ENCODE results near the gene PVALEF.

Gene PVALEF

DNA sequence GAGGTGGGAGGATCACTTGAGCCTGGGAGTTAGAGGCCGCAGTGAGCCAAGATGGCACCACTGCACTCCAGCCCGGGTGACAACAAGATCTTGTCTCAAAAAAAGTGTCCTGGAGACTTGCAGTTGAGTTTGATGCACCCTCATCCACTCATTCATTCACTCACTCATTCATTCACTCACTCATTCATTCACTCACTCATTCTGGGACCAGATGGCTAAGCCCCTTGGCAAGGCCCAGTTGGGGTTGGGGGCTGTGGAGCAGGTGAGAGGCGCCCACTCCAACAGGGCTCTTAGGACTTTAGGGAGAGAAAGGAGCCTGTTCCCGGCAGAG is 1.9 kb downstream of the PVALEF start:
- no peaks in the 10 kb centered on the region for H3K9me3 ChIP-seq
- DNase-seq (ENCODE audit: low spot score in 2 of 2): no peak
- H3K4me1 ChIP-seq: peaks cover 5% of the 10 kb centered on the region; the same call in 1 of the 2 replicates
- no peaks in the 10 kb centered on the region for H3K36me3 ChIP-seq (replicated peaks)
- in situ Hi-C loops (cut with MboI; ENCODE audit: low sequenced_read_pairs): no loop called here
- no peaks in the 10 kb centered on the region for H3K27me3 ChIP-seq (ENCODE audit: low read depth)
- H3K4me3 ChIP-seq: no peak overlapping the region

DNA sequence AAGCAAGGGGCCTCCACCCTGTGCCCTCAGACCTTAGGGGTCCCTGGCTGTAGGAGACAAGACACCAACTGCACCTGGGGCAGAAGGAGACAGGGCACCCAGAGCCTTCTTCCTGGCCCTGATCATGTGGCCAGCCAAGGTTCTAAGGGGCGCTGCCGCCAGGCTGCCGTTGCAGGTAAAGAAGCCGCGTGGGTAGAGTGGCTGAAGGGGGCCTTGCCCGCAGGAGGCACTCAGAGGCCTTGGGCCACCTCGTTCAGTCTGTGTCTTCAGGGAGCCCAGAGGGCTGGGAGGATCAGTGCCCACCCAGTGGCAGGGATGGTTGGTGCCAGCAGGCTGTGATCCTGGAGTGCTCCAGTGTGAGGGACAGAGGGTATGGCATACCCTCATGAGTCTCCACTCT is 2.3 kb downstream of the PVALEF start:
- H3K4me1 ChIP-seq: peaks cover 5% of the 10 kb centered on the region; the same call in 1 of the 2 replicates
- no peak overlapping the region for H3K4me3 ChIP-seq
- no peaks in the 10 kb centered on the region for H3K27me3 ChIP-seq (ENCODE audit: low read depth)
- no peaks in the 10 kb centered on the region for H3K9me3 ChIP-seq
- H3K36me3 ChIP-seq (replicated peaks): no peaks in the 10 kb centered on the region
- no peak for DNase-seq (ENCODE audit: low spot score in 2 of 2)
- in situ Hi-C loops (cut with MboI; ENCODE audit: low sequenced_read_pairs): no loop called here

DNA sequence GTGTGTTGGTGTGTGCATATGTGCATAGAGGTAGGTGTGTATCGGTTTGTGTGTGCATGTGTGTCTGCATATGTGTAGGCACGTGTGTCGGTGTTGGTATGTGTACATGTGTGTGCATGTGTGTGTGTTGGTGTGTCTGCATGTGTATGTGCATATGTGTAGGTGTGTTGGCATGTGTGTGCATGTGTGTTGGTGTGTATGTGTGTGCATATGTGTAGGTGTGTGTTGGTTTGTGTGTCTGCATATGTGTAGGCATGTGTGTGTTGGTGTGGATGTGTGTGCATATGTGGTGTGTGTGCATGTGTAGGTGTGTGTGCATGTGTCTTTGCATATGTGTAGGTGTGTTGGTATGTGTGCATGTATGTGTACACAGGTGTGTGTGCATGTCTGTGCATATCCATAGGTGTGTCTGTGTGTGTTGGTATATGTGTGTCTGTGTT is 4.6 kb downstream of the PVALEF start:
- DNase-seq (ENCODE audit: low spot score in 2 of 2): no peak
- no peaks in the 10 kb centered on the region for H3K27me3 ChIP-seq (ENCODE audit: low read depth)
- in situ Hi-C loops (cut with MboI; ENCODE audit: low sequenced_read_pairs): no loop called here
- peaks cover 5% of the 10 kb centered on the region; the same call in 1 of the 2 replicates for H3K4me1 ChIP-seq
- H3K9me3 ChIP-seq: no peaks in the 10 kb centered on the region; the same call in 1 of the 2 replicates
- no peaks in the 10 kb centered on the region for H3K36me3 ChIP-seq (replicated peaks)
- H3K4me3 ChIP-seq: no peak overlapping the region

DNA sequence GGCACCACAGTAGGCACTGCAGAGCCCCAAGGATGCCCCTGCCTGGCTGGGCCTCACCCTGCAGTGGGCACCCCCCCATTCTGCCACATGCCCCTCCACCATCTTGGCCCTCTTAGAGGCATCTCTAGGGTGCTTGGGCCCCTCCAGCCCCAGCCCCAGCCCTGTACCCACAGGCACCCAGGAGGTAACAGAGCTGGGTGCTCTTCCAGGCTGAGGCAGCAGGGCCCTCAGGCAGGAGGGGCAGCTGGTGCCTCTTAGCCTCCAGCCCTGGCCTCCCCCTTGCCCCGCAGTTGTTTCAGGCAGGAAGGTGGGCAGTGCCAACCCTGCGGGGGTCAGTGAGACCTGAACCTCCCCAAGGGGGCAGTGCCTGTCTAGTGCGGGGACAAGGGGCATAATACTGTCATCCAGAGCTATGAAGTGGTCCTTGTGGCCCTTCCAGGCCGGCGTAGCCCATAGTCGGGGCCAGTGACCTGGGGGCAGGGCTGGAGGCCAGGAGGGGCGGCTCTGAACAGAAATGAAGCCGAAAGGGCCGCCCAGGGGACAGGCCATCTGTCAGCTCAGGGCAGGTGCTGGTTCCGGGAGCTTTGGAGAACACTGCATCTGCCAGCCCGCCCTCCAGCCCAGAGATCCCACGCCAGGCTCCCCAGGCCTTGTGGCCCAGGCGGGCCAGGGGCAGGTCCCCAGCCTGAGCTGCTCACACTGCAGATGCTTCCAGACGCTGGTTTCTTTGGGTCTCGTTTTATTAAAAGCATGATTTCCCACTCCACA is 5.6 kb downstream of the PVALEF start:
- H3K4me3 ChIP-seq: no peak overlapping the region
- H3K9me3 ChIP-seq: no peaks in the 10 kb centered on the region; the same call in 1 of the 2 replicates
- in situ Hi-C loops (cut with MboI; ENCODE audit: low sequenced_read_pairs): no loop called here
- peaks cover 3% of the 10 kb centered on the region; the same call in 1 of the 2 replicates for H3K4me1 ChIP-seq
- H3K27me3 ChIP-seq (ENCODE audit: low read depth): no peaks in the 10 kb centered on the region
- H3K36me3 ChIP-seq (replicated peaks): no peaks in the 10 kb centered on the region
- no peak for DNase-seq (ENCODE audit: low spot score in 2 of 2)

DNA sequence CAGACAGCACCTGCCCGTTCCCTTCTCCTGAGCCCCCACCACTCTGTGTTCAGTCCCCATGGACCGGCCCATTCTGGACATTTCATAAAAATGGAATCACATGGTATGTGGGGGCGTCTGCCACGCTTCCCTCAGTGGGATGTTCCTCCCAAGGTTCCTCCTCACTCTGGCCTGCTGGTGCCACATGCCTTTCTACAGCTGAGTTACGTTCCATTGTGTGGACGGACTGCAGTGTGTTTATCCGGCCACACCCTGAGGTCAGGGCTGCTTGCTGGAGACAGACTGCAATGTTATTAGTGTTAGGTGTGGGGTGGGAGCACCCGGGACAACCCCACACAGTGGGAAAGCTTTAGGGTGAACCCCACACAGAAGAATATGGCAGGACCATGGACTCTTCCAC is 6.6 kb downstream of the PVALEF start:
- DNase-seq (ENCODE audit: low spot score in 2 of 2): no peak
- no peaks in the 10 kb centered on the region for H3K36me3 ChIP-seq (replicated peaks)
- in situ Hi-C loops (cut with MboI; ENCODE audit: low sequenced_read_pairs): no loop called here
- H3K9me3 ChIP-seq: no peaks in the 10 kb centered on the region; the same call in 1 of the 2 replicates
- no peaks in the 10 kb centered on the region for H3K27me3 ChIP-seq (ENCODE audit: low read depth)
- H3K4me3 ChIP-seq: no peak overlapping the region
- H3K4me1 ChIP-seq: no peaks in the 10 kb centered on the region

DNA sequence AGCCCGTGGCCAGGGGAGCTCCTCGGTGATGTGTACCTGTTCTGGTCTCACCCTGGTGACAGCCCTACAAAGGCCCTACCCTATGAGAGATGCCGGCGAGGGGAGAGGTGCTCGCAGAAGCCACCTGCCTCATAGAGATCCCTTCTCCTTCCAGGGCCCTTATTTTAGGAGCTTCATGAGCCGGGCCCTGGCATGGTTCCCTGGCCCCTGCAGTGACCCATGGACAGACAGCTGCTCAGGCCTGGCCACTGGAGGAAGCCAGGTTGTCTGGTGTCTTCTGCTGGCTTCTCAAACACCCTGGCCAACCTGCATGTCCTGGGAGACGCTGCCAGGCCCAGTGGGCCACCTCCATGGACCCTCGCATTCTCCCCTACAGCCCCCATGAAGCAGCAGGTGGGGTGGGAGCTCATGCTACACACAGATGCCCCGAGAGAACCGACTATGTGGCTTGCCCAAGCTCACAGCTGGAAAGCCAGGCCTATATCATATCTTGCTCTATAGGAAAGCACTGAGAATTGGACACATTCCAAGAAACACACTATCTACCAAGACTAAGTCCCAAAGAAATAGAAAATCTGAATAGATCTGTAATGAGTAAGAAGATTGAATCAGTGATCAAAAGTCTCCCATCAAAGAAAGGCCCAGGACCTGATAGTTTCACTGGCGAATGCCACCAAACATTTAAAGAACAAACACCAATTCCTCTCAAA is 7.9 kb downstream of the PVALEF start:
- DNase-seq (ENCODE audit: low spot score in 2 of 2): no peak
- in situ Hi-C loops (cut with MboI; ENCODE audit: low sequenced_read_pairs): no loop called here
- H3K36me3 ChIP-seq (replicated peaks): no peaks in the 10 kb centered on the region
- no peaks in the 10 kb centered on the region; the same call in 1 of the 2 replicates for H3K9me3 ChIP-seq
- no peaks in the 10 kb centered on the region for H3K27me3 ChIP-seq (ENCODE audit: low read depth)
- H3K4me3 ChIP-seq: no peak overlapping the region
- no peaks in the 10 kb centered on the region for H3K4me1 ChIP-seq

DNA sequence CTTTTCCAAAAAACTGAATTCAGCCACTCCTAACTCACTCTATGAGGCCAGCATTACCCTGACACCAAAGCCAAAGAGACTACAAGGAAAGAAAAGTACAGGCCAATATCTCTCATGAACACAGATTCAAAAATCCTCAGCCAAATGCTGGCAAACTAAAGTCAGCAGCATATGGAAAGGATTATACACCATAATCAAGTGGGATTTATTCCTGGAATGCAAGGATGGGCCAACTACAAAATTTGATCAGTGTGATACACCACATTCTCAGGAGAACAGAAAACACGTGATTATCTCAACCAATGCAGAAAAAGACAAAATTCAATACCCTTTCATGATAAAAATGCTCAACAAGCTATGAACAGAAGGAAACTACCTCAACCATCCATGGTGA is 8.5 kb downstream of the PVALEF start:
- no peaks in the 10 kb centered on the region for H3K4me1 ChIP-seq
- no peak overlapping the region for H3K4me3 ChIP-seq
- H3K27me3 ChIP-seq (ENCODE audit: low read depth): no peaks in the 10 kb centered on the region
- H3K9me3 ChIP-seq: no peaks in the 10 kb centered on the region; the same call in 1 of the 2 replicates
- DNase-seq (ENCODE audit: low spot score in 2 of 2): no peak
- in situ Hi-C loops (cut with MboI; ENCODE audit: low sequenced_read_pairs): no loop called here
- H3K36me3 ChIP-seq (replicated peaks): no peaks in the 10 kb centered on the region

DNA sequence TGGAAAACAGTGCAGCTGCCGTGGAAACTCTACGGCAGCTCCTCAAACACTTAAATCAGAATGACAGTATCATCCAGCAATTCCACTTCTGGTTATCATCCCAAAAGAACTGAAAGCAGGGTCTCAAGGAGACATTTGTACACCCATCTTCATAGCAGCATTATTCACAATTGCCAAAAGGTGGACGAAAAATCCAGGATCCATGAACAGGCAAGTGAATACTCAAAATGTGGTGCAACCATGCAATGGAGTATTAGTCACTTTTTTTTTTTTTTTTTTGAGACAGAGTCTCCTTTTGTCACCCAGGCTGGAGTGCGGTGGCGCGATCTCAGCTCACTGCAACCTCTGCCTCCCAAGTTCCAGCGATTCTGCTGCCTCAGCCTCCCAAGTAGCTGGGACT is 11.4 kb downstream of the PVALEF start:
- no peak for DNase-seq (ENCODE audit: low spot score in 2 of 2)
- no peaks in the 10 kb centered on the region for H3K4me1 ChIP-seq
- in situ Hi-C loops (cut with MboI; ENCODE audit: low sequenced_read_pairs): no loop called here
- no peaks in the 10 kb centered on the region for H3K27me3 ChIP-seq (ENCODE audit: low read depth)
- no peaks in the 10 kb centered on the region for H3K36me3 ChIP-seq (replicated peaks)
- H3K9me3 ChIP-seq: no peaks in the 10 kb centered on the region; the same call in 1 of the 2 replicates
- no peak overlapping the region for H3K4me3 ChIP-seq

DNA sequence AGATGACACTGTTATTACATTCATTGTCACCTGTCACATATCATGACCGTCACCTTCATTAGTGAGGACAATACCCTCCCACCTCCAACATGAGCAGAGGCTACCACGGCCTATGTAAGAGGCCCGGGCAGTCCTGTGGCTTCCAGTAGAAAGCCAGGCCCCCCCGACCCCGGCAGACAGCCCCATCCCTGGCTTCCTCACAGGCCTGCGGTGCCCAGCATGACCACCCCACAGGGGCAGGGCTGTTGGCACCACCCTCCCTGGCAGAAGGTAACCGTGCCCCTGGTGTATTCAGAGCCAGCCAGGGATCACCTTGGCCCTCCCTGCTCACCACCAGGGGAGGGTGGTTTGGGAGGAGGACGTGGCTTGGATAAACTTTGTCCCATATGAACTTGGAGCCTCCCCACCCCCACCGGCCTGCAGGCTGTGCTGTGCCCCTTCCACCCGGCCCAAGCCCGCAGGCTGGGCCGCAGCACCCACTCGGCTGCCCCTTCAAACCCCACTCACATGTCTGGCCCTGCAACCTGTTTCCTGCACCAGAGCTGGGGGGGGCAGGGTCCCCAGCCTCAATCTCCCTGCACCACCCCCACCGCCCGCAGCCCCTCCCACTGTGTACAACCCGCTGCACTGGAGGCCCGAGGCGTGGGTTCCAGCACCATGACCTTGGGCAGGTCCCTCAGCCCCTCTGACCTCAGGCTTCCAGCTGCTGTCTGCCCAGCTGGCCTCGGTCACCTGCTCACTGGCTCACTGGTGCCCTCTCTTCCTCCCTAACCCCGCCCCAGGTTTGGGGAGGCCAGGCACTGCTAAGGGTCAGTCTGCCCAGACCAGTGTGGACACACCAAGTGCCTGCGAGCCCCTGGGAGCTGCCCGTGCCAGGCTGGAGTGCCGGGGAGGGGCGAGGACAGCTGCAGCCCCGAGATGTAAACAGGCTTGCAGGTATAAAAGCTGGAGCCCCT is 13.1 kb downstream of the PVALEF start:
- no peaks in the 10 kb centered on the region; the same call in 1 of the 2 replicates for H3K9me3 ChIP-seq
- no peak overlapping the region for H3K4me3 ChIP-seq
- no peak for DNase-seq (ENCODE audit: low spot score in 2 of 2)
- no peaks in the 10 kb centered on the region for H3K4me1 ChIP-seq
- no peaks in the 10 kb centered on the region for H3K36me3 ChIP-seq (replicated peaks)
- H3K27me3 ChIP-seq (ENCODE audit: low read depth): no peaks in the 10 kb centered on the region
- in situ Hi-C loops (cut with MboI; ENCODE audit: low sequenced_read_pairs): no loop called here

DNA sequence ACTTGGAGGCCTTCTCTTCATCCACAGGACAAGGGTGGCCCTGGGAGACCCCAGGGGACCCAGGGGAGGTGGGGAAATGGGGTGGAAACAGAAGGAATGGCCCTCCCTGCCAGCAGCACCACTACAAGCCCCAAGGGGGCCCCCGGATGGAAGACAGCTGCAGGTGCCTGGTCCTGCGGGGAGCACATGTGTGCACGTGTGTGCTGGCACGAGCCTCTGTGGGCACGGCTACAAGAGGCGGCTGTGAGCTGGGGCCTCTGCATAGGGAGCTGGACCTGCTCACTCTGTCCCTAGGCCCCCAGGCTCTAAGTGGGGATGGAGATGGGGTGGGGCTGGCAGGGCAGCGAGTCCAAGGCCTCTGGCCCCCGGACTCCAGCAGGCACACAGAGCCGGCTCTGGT is 13.9 kb downstream of the PVALEF start:
- Histone ChIP-seq H3K36me3 (replicated peaks) (no peaks in the 10 kb centered on the region), H3K27me3 (ENCODE audit: low read depth) (no peaks in the 10 kb centered on the region), H3K4me1 (no peaks in the 10 kb centered on the region), H3K9me3 (no peaks in the 10 kb centered on the region; the same call in 1 of the 2 replicates), H3K4me3 (no peak overlapping the region)
- no peak for DNase-seq (ENCODE audit: low spot score in 2 of 2)
- in situ Hi-C loops (cut with MboI; ENCODE audit: low sequenced_read_pairs): no loop called here

DNA sequence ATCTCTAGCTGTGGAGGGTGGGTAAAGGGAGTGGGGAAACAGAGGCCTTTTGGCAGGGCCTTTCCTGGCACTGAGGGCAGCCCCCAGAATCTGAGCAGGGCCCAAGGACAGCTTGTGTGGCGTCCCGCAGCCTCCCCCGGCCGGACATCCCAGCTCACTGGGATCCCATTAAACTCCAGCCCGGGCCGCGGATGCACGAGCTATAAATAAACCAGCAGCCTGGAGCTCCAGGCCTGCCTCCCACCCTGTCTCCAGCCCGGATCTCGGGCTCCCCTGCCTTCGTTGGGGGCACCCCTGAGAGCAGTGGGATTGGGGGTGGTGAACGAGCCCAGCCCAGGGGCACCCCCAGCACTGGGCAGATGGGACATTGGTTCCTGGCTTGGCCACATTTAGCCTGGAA is 14.6 kb downstream of the PVALEF start:
- in situ Hi-C loops (cut with MboI; ENCODE audit: low sequenced_read_pairs): no loop called here
- no peak for DNase-seq (ENCODE audit: low spot score in 2 of 2)
- no peaks in the 10 kb centered on the region for H3K4me1 ChIP-seq
- H3K4me3 ChIP-seq: no peak overlapping the region
- H3K27me3 ChIP-seq (ENCODE audit: low read depth): no peaks in the 10 kb centered on the region; the same call in 1 of the 2 replicates
- no peaks in the 10 kb centered on the region; the same call in 1 of the 2 replicates for H3K9me3 ChIP-seq
- H3K36me3 ChIP-seq (replicated peaks): no peaks in the 10 kb centered on the region

DNA sequence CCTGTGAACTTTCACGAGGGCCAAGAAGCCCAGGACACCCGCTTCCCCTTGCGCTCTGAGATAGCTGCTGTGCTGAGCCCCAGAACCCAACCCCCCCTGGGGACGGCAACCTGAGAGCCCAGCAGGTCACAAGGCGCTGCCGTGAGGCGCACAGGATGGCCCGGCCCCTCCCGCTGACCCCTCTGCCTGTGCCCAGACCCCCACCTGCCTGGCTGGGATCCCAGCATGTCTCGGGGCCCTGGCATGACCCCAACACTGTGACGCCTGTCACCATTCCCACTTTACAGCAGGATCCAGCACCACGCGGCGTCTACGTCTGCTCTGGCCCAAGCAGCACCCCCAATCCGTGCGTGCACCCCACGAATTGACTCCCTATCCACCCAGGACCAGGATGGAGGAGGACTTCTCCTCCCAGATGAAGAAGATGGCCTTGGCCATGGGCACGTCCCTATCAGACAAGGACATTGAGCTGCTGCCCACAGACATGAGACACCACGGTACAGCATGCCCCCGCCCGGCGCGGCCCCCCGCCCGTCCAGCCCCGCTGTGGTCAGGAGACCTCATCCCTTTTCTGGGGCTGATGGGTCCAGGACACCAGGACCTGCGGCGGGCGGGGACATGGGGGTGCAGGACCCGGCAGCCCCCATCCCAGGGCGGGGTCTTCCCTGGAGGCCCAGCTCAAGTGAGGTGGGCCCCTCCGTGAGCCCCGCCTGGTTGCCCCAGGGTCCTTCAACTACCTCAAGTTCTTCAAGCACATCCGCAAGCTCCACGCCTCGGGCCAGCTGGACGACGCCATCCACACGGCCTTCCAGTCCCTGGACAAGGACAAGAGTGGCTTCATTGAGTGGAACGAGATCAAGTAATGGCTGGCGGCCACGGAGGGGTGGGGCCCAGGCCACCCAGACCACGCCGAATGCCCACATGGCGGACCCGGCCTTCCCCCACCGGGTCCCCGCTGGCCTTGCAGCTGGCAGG is 15.8 kb downstream of the PVALEF start:
- Histone ChIP-seq H3K9me3 (no peaks in the 10 kb centered on the region), H3K4me1 (no peaks in the 10 kb centered on the region), H3K4me3 (no peak overlapping the region), H3K27me3 (ENCODE audit: low read depth) (no peaks in the 10 kb centered on the region; the same call in 1 of the 2 replicates), H3K36me3 (replicated peaks) (no peaks in the 10 kb centered on the region)
- no peak for DNase-seq (ENCODE audit: low spot score in 2 of 2)
- in situ Hi-C loops (cut with MboI; ENCODE audit: low sequenced_read_pairs): no loop called here

DNA sequence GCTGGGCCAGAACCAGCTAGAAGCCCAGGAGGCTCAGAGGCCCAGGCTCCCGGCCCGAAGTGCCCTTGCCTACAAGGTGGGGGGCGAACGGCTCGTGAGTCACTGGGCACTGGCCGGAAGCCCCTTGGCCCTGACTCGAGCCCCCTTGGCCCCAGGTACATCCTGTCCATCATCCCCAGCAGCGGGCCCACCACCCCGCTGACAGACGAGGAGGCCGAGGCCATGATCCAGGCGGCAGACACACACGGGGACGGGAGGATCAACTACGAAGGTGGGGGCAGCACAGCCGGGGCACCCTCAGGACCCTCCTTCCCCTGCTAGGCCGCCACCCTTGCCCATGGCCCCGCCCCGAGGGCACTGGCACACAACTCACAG is 16.5 kb downstream of the PVALEF start:
- in situ Hi-C loops (cut with MboI; ENCODE audit: low sequenced_read_pairs): no loop called here
- no peaks in the 10 kb centered on the region for H3K36me3 ChIP-seq (replicated peaks)
- DNase-seq (ENCODE audit: low spot score in 2 of 2): no peak
- no peaks in the 10 kb centered on the region for H3K4me1 ChIP-seq
- H3K27me3 ChIP-seq (ENCODE audit: low read depth): no peaks in the 10 kb centered on the region; the same call in 1 of the 2 replicates
- H3K9me3 ChIP-seq: no peaks in the 10 kb centered on the region
- no peak overlapping the region for H3K4me3 ChIP-seq
